Hepatocyte (in vitro differentiated cells): Measurements from ENCODE around the gene ROBO1. TPM values are rescaled to one million over a fixed set of nuclear protein-coding genes. Genes with fewer than 3 reads are reported as not detected.

Experiments used
- DNase-seq: peaks from one replicate; pipeline ENCODE4 v3.0.0-alpha.2; 2016; ENCODE audit warnings: low spot score
- H2AFZ ChIP-seq: fragments of 200-600 bp; sonication (generic); 2 replicates; pipeline ENCODE4 v1.6.0; 2016; ENCODE audit warnings: antibody characterized with exemption, mild to moderate bottlenecking
- H3K27ac ChIP-seq: fragments of 200-600 bp; sonication (generic); 2 replicates; pipeline ENCODE4 v1.5.1; 2016; ENCODE audit warnings: mild to moderate bottlenecking
- H3K27me3 ChIP-seq: fragments of 200-600 bp; sonication (generic); 2 replicates; pipeline ENCODE4 v1.6.1; 2016
- H3K36me3 ChIP-seq: fragments of 200-600 bp; sonication (generic); replicated peaks from 2 replicates; pipeline ENCODE4 v1.5.1; 2016; ENCODE audit warnings: low read depth; ENCODE audit not compliant: insufficient read depth
- H3K4me1 ChIP-seq: fragments of 200-600 bp; sonication (generic); 2 replicates; pipeline ENCODE4 v1.5.1; 2016; ENCODE audit warnings: mild to moderate bottlenecking, moderate library complexity; ENCODE audit not compliant: insufficient read depth
- H3K4me2 ChIP-seq: fragments of 200-600 bp; sonication (generic); 2 replicates; pipeline ENCODE4 v1.6.0; 2016
- H3K4me3 ChIP-seq: fragments of 200-600 bp; sonication (generic); 2 replicates; pipeline ENCODE4 v1.5.1; 2016; ENCODE audit warnings: mild to moderate bottlenecking
- H3K79me2 ChIP-seq: fragments of 200-600 bp; sonication (generic); 2 replicates; pipeline ENCODE4 v1.6.0; 2017; ENCODE audit warnings: mild to moderate bottlenecking
- H3K9me2 ChIP-seq: fragments of 200-600 bp; sonication (generic); replicated peaks from 2 replicates; pipeline ENCODE4 v1.6.0; 2017; ENCODE audit warnings: mild to moderate bottlenecking; ENCODE audit not compliant: insufficient read depth
- H3K9me3 ChIP-seq: fragments of 200-600 bp; sonication (generic); 2 replicates; pipeline ENCODE4 v1.5.1; 2016; ENCODE audit warnings: low read depth, mild to moderate bottlenecking
- H4K20me1 ChIP-seq: fragments of 200-600 bp; sonication (generic); 2 replicates; pipeline ENCODE4 v1.6.0; 2016; ENCODE audit warnings: mild to moderate bottlenecking; ENCODE audit not compliant: insufficient read depth, poor library complexity, severe bottlenecking
- CTCF ChIP-seq: fragments of 200-600 bp; sonication (generic); IDR thresholded peaks from 2 replicates; pipeline ENCODE4 v1.5.1; 2016; ENCODE audit warnings: antibody characterized with exemption, mild to moderate bottlenecking; ENCODE audit not compliant: poor library complexity
- EZH2 ChIP-seq: fragments of 200-600 bp; sonication (generic); IDR thresholded peaks from 2 replicates; pipeline ENCODE4 v1.6.1; 2016; ENCODE audit warnings: antibody characterized with exemption, mild to moderate bottlenecking, borderline replicate concordance
- EZH2phosphoT487 ChIP-seq: fragments of 200-600 bp; sonication (generic); IDR thresholded peaks from one replicate; pipeline ENCODE4 v1.6.1; 2018; ENCODE audit warnings: antibody characterized with exemption, mild to moderate bottlenecking, low read depth, moderate library complexity; ENCODE audit not compliant: unreplicated experiment, severe bottlenecking
- WGBS: methylation state at CpG from one replicate; pipeline ENCODE4 v1.1.6; 2016; ENCODE audit warnings: low lambda C conversion rate; ENCODE audit errors: missing lambda C conversion rate; 5-methylcytosine and 5-hydroxymethylcytosine counted together
- polyA plus RNA-seq: library from polyadenylated mRNA; unstranded; fragments of >200 nt; fragmentation: Nextera tagmentation; extraction: Ambion mirVana; gene quantifications from 2 replicates; pipeline ENCODE4 v1.2.1, GENCODE V29; 2016
- total RNA-seq: library from RNA; depleted of rRNA; stranded (reverse); fragments of >200 nt; gene quantifications from 2 replicates; pipeline ENCODE4 v1.2.3, GENCODE V29; 2014

ROBO1 gene
- total and polyA plus RNA-seq, 2 experiments from 2014 or later = 13.6 to 44.3 TPM

GRCh38 chr3:78880603-78881461, 887.0 kb downstream of the ROBO1 start:
- Histone ChIP-seq H3K27me3 (no peaks in the 10 kb centered on the region), H3K27ac (peak overlapping the region; percentile 35), H3K4me1 (no peaks in the 10 kb centered on the region), H2AFZ (no peak overlapping the region), H4K20me1 (no peaks in the 10 kb centered on the region), H3K9me3 (no peaks in the 10 kb centered on the region), H3K4me2 (peak overlapping the region; percentile 13), H3K4me3 (no peak overlapping the region), H3K9me2 (no peaks in the 10 kb centered on the region), H3K79me2 (peaks cover 22% of the 10 kb centered on the region), H3K36me3 (no peaks in the 10 kb centered on the region)
- 71% methylated on average over 8 of the region's 8 CpGs for WGBS
- TF ChIP-seq EZH2 = no peak
- TF ChIP-seq CTCF = no peak
- TF ChIP-seq EZH2phosphoT487 = no peak
- no peak for DNase-seq

- Histone ChIP-seq H4K20me1 (no peaks in the 10 kb centered on the region), H3K79me2 (peaks cover 18% of the 10 kb centered on the region), H3K4me1 (no peaks in the 10 kb centered on the region), H3K4me2 (no peak overlapping the region), H3K36me3 (no peaks in the 10 kb centered on the region), H3K27ac (no peak overlapping the region), H3K4me3 (no peak overlapping the region), H3K9me2 (no peaks in the 10 kb centered on the region), H3K9me3 (no peaks in the 10 kb centered on the region), H3K27me3 (no peaks in the 10 kb centered on the region), H2AFZ (no peak overlapping the region)
- DNase-seq = no peak
- 74% methylated on average over 7 of the region's 7 CpGs for WGBS
- TF ChIP-seq CTCF (no peak), EZH2phosphoT487 (no peak)
These were observed 888.4 kb downstream of the ROBO1 start for GRCh38 chr3:78879295-78879860.

GRCh38 chr3:78878789-78879188, 889.0 kb downstream of the ROBO1 start:
- no peak for DNase-seq
- Histone ChIP-seq H3K4me2 (no peak overlapping the region), H3K4me1 (no peaks in the 10 kb centered on the region), H3K79me2 (peaks cover 18% of the 10 kb centered on the region), H3K9me2 (no peaks in the 10 kb centered on the region), H3K9me3 (no peaks in the 10 kb centered on the region), H3K4me3 (no peak overlapping the region), H3K27ac (no peak overlapping the region), H2AFZ (no peak overlapping the region), H3K27me3 (no peaks in the 10 kb centered on the region), H4K20me1 (no peaks in the 10 kb centered on the region), H3K36me3 (no peaks in the 10 kb centered on the region)
- WGBS = 46% methylated on average over 1 of the region's 1 CpG
- TF ChIP-seq EZH2phosphoT487 (no peak), CTCF (no peak), EZH2 (no peak)
